HepG2 (cell line): ENCODE data around the gene CUL2. TPM values are rescaled to one million over a fixed set of nuclear protein-coding genes. Genes with fewer than 3 reads are reported as not detected.

Source experiments
- CHD4 ChIP-seq: fragments of 200-600 bp; sonication (generic); IDR thresholded peaks from 2 replicates; pipeline ENCODE4 v1.7.0; 2017; ENCODE audit warnings: mild to moderate bottlenecking, low read length, borderline replicate concordance
- ISX ChIP-seq: sonication (generic); formaldehyde crosslinking; conservative IDR thresholded peaks from 2 replicates; pipeline ENCODE4 v1.5.0; 2020; ENCODE audit warnings: missing genetic modification reagents
- SAFB2 ChIP-seq: sonication (generic); formaldehyde crosslinking; IDR thresholded peaks from 2 replicates; pipeline ENCODE4 v1.5.1; 2020; ENCODE audit warnings: missing genetic modification reagents, low read depth, mild to moderate bottlenecking, borderline replicate concordance
- SETDB1 ChIP-seq: sonication (generic); formaldehyde crosslinking; IDR thresholded peaks from 2 replicates; pipeline ENCODE4 v1.5.1; 2020; ENCODE audit warnings: missing genetic modification reagents, mild to moderate bottlenecking, borderline replicate concordance
- TRIM24 ChIP-seq: sonication (generic); formaldehyde crosslinking; IDR thresholded peaks from 2 replicates; pipeline ENCODE4 v1.8.0; 2022; ENCODE audit warnings: mild to moderate bottlenecking, missing genetic modification reagents
- ZNF543 ChIP-seq: sonication (generic); formaldehyde crosslinking; IDR thresholded peaks from 2 replicates; pipeline ENCODE4 v1.4.0; 2020; ENCODE audit warnings: mild to moderate bottlenecking, missing genetic modification reagents
- polyA plus RNA-seq, 8 experiments: library from polyadenylated mRNA; depleted of rRNA in 3 of 8; stranded (reverse) in 7 of 8; unstranded in 1 of 8; fragments of >200 nt; fragmentation: Illumina TruSeq in 4 of 8; extraction: Trizol in 4 of 8; gene quantifications; 2 replicates each; pipeline versions ENCODE4 v1.2.1 to v1.2.3, GENCODE V29; 2011 to 2016; ENCODE audit warnings: low read depth in 4 of 8, missing spikeins in 1 of 8, mixed read lengths in 1 of 8; ENCODE audit not compliant: insufficient read depth in 1 of 8
- total RNA-seq, 5 experiments: library from RNA; depleted of rRNA; stranded (reverse); fragments of >200 nt; fragmentation: Illumina TruSeq; extraction: Trizol; gene quantifications; 2 replicates each; pipeline ENCODE4 v1.2.3, GENCODE V29; 2016; ENCODE audit warnings: low read depth in 1 of 5
- TF ChIP-seq, protein P1 (sequence below): sonication (generic); formaldehyde crosslinking; IDR thresholded peaks from 2 replicates; pipeline ENCODE4 v1.4.0; 2020; ENCODE audit warnings: missing genetic modification reagents, borderline replicate concordance
- TF ChIP-seq, protein P2 (sequence below): sonication (generic); formaldehyde crosslinking; IDR thresholded peaks from 2 replicates; pipeline ENCODE4 v1.4.0; 2020; ENCODE audit warnings: low read depth, missing genetic modification reagents
- TF ChIP-seq, protein P3 (sequence below): sonication (generic); formaldehyde crosslinking; conservative IDR thresholded peaks from 2 replicates; pipeline ENCODE4 v1.8.0; 2022; ENCODE audit warnings: mild to moderate bottlenecking, moderate library complexity, missing genetic modification reagents
- TF ChIP-seq, protein P4 (sequence below): sonication (generic); formaldehyde crosslinking; IDR thresholded peaks from 2 replicates; pipeline ENCODE4; 2020; ENCODE audit warnings: missing genetic modification reagents, mild to moderate bottlenecking, borderline replicate concordance
- TF ChIP-seq, protein P5 (sequence below): sonication (generic); formaldehyde crosslinking; IDR thresholded peaks from 2 replicates; pipeline ENCODE4 v1.4.0; 2020; ENCODE audit warnings: mild to moderate bottlenecking, missing genetic modification reagents
- TF ChIP-seq, protein P6 (sequence below): sonication (generic); formaldehyde crosslinking; IDR thresholded peaks from 2 replicates; pipeline ENCODE4 v1.5.0; 2020; ENCODE audit warnings: missing genetic modification reagents

CUL2 gene
- total and polyA plus RNA-seq, 2 of the 13 experiments (the other 11 are each of a cell fraction or from before 2014, with no cell fraction given) = 9.6 to 33.1 TPM

DNA sequence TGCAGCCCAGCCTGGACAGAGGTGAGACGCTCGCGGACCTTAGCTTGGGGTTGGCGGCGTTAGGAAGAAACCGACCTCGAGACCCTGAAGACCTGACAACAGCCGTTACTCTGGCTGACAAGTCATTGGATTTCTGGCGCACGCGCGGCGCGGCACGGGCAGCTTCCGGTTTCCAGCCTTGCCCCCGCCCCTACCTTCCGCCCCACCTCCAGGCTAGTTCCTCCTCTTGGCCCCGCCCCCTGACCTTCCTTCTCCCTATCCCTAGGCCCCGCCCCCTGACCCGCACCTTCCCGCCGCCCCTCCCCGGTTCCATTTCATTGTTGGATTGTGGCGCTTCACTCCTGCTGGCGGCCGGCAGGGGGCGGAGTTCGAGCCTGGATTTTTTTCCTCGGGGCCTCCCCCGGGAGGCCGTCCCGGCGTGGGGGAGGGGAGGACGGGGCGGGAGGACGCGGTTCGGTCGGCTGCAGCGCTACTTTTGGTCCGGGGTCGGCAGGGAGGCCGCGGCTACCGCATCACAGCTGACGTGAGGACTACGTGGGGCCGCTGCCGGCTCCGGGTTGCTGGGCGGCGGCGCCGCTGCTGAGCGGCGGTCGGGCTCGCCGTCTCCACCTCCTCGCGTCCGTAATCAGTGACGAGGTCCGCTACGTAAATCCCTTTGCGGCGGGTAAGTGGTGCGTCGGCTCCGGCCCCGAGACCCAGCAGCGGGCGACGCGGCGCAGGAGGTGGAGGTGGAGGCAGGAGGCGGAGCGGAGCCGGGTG is 36.6 kb upstream of the CUL2 start, which contains the start of gene CREM (continued):
- TF ChIP-seq, protein P1, sequence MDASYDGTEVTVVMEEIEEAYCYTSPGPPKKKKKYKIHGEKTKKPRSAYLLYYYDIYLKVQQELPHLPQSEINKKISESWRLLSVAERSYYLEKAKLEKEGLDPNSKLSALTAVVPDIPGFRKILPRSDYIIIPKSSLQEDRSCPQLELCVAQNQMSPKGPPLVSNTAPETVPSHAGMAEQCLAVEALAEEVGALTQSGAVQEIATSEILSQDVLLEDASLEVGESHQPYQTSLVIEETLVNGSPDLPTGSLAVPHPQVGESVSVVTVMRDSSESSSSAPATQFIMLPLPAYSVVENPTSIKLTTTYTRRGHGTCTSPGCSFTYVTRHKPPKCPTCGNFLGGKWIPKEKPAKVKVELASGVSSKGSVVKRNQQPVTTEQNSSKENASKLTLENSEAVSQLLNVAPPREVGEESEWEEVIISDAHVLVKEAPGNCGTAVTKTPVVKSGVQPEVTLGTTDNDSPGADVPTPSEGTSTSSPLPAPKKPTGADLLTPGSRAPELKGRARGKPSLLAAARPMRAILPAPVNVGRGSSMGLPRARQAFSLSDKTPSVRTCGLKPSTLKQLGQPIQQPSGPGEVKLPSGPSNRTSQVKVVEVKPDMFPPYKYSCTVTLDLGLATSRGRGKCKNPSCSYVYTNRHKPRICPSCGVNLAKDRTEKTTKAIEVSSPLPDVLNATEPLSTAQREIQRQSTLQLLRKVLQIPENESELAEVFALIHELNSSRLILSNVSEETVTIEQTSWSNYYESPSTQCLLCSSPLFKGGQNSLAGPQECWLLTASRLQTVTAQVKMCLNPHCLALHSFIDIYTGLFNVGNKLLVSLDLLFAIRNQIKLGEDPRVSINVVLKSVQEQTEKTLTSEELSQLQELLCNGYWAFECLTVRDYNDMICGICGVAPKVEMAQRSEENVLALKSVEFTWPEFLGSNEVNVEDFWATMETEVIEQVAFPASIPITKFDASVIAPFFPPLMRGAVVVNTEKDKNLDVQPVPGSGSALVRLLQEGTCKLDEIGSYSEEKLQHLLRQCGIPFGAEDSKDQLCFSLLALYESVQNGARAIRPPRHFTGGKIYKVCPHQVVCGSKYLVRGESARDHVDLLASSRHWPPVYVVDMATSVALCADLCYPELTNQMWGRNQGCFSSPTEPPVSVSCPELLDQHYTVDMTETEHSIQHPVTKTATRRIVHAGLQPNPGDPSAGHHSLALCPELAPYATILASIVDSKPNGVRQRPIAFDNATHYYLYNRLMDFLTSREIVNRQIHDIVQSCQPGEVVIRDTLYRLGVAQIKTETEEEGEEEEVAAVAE (CRISPR knock-in tag) = no peak; the same call in 1 of the 2 replicates
- TF ChIP-seq, protein P2, sequence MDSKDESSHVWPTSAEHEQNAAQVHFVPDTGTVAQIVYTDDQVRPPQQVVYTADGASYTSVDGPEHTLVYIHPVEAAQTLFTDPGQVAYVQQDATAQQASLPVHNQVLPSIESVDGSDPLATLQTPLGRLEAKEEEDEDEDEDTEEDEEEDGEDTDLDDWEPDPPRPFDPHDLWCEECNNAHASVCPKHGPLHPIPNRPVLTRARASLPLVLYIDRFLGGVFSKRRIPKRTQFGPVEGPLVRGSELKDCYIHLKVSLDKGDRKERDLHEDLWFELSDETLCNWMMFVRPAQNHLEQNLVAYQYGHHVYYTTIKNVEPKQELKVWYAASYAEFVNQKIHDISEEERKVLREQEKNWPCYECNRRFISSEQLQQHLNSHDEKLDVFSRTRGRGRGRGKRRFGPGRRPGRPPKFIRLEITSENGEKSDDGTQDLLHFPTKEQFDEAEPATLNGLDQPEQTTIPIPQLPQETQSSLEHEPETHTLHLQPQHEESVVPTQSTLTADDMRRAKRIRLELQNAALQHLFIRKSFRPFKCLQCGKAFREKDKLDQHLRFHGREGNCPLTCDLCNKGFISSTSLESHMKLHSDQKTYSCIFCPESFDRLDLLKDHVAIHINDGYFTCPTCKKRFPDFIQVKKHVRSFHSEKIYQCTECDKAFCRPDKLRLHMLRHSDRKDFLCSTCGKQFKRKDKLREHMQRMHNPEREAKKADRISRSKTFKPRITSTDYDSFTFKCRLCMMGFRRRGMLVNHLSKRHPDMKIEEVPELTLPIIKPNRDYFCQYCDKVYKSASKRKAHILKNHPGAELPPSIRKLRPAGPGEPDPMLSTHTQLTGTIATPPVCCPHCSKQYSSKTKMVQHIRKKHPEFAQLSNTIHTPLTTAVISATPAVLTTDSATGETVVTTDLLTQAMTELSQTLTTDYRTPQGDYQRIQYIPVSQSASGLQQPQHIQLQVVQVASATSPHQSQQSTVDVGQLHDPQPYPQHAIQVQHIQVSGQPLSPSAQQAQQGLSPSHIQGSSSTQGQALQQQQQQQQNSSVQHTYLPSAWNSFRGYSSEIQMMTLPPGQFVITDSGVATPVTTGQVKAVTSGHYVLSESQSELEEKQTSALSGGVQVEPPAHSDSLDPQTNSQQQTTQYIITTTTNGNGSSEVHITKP (CRISPR knock-in tag) = 0 out of 2 replicates have a peak, but pooled peaks have one; percentile 4
- TF ChIP-seq ISX (CRISPR knock-in tag) (no peak), SETDB1 (no peak), TRIM24 (no peak), CHD4 (no peak), ZNF543 (peak; percentile 67), SAFB2 (no peak; the same call in 1 of the 2 replicates)
- TF ChIP-seq, protein P3, sequence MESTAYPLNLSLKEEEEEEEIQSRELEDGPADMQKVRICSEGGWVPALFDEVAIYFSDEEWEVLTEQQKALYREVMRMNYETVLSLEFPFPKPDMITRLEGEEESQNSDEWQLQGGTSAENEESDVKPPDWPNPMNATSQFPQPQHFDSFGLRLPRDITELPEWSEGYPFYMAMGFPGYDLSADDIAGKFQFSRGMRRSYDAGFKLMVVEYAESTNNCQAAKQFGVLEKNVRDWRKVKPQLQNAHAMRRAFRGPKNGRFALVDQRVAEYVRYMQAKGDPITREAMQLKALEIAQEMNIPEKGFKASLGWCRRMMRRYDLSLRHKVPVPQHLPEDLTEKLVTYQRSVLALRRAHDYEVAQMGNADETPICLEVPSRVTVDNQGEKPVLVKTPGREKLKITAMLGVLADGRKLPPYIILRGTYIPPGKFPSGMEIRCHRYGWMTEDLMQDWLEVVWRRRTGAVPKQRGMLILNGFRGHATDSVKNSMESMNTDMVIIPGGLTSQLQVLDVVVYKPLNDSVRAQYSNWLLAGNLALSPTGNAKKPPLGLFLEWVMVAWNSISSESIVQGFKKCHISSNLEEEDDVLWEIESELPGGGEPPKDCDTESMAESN (CRISPR knock-in tag) = peak; percentile 81
- TF ChIP-seq, protein P4, sequence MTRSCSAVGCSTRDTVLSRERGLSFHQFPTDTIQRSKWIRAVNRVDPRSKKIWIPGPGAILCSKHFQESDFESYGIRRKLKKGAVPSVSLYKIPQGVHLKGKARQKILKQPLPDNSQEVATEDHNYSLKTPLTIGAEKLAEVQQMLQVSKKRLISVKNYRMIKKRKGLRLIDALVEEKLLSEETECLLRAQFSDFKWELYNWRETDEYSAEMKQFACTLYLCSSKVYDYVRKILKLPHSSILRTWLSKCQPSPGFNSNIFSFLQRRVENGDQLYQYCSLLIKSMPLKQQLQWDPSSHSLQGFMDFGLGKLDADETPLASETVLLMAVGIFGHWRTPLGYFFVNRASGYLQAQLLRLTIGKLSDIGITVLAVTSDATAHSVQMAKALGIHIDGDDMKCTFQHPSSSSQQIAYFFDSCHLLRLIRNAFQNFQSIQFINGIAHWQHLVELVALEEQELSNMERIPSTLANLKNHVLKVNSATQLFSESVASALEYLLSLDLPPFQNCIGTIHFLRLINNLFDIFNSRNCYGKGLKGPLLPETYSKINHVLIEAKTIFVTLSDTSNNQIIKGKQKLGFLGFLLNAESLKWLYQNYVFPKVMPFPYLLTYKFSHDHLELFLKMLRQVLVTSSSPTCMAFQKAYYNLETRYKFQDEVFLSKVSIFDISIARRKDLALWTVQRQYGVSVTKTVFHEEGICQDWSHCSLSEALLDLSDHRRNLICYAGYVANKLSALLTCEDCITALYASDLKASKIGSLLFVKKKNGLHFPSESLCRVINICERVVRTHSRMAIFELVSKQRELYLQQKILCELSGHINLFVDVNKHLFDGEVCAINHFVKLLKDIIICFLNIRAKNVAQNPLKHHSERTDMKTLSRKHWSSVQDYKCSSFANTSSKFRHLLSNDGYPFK (CRISPR knock-in tag) = 0 out of 2 replicates have a peak, but pooled peaks have one; percentile 37
- TF ChIP-seq, protein P5, sequence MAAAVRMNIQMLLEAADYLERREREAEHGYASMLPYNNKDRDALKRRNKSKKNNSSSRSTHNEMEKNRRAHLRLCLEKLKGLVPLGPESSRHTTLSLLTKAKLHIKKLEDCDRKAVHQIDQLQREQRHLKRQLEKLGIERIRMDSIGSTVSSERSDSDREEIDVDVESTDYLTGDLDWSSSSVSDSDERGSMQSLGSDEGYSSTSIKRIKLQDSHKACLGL = peak; percentile 57; the same call in 1 of the 2 replicates
- TF ChIP-seq, protein P6, sequence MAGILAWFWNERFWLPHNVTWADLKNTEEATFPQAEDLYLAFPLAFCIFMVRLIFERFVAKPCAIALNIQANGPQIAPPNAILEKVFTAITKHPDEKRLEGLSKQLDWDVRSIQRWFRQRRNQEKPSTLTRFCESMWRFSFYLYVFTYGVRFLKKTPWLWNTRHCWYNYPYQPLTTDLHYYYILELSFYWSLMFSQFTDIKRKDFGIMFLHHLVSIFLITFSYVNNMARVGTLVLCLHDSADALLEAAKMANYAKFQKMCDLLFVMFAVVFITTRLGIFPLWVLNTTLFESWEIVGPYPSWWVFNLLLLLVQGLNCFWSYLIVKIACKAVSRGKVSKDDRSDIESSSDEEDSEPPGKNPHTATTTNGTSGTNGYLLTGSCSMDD (CRISPR knock-in tag) = no peak
